Spinal cord (tissue), 10 donors: ENCODE data around the gene KIF21B. TPM values are rescaled to one million over a fixed set of nuclear protein-coding genes. Genes with fewer than 3 reads are reported as not detected.

Experiments used
- DNase-seq, 6 donors: peaks; one replicate each; pipeline versions ENCODE4 v3.0.0 to v3.0.0-alpha.2; 2013 to 2015; ENCODE audit warnings: low spot score in 6 of 6, low read depth in 4 of 6
- H3K27ac ChIP-seq: one replicate; pipeline ENCODE4 v1.5.1; 2013; ENCODE audit warnings: low read depth, low read length, control low read depth
- H3K27me3 ChIP-seq: one replicate; pipeline ENCODE4 v1.6.1; 2013; ENCODE audit warnings: low read length; ENCODE audit not compliant: control insufficient read depth, insufficient read depth
- H3K36me3 ChIP-seq: one replicate; pipeline ENCODE4 v1.6.1; 2013; ENCODE audit warnings: low read length; ENCODE audit not compliant: control insufficient read depth, insufficient read depth
- H3K4me1 ChIP-seq: one replicate; pipeline ENCODE4 v1.6.1; 2013; ENCODE audit warnings: low read length; ENCODE audit not compliant: control insufficient read depth, insufficient read depth
- H3K4me3 ChIP-seq: one replicate; pipeline ENCODE4 v1.5.1; 2013; ENCODE audit warnings: low read depth, low read length, control low read depth
- H3K9me3 ChIP-seq: one replicate; pipeline ENCODE4 v1.6.1; 2013; ENCODE audit warnings: low read length; ENCODE audit not compliant: control insufficient read depth, insufficient read depth
- whole genome bisulfite sequencing: methylation state at CpG from one replicate; pipeline ENCODE4 v1.1.5; 2013; ENCODE audit warnings: missing lambda C conversion rate; ENCODE audit not compliant: insufficient coverage; 5-methylcytosine and 5-hydroxymethylcytosine counted together
- long read RNA-seq, 4 donors: transcript quantifications; one replicate each; lab custom pipeline, GENCODE V29; 2026
- polyA plus RNA-seq, 2 donors: library from polyadenylated mRNA; unstranded; fragments of 120-200 nt; gene quantifications; one replicate each; pipeline ENCODE4 v1.2.1, GENCODE V29; 2013; ENCODE audit not compliant: insufficient read length in 2 of 2
- total RNA-seq, 2 donors: library from RNA; depleted of rRNA in 1 of 2; stranded (reverse); fragments of 120-200 nt in 1 of 2; fragments of >200 nt in 1 of 2; gene quantifications; one replicate each; pipeline versions ENCODE4 v1.2.3 to v1.2.4, GENCODE V29; 2013 to 2014
- donor health status: healthy.

The KIF21B gene
- total RNA-seq: 10 to 100 TPM; 29.9 to 37.8 TPM
- 100 to 1,000 TPM; 102 to 104 TPM for polyA plus RNA-seq
- long read RNA-seq, donor 1, full-length matches to known transcripts: 2 of 15 reads
- long read RNA-seq, donor 1, partial matches to known transcripts: 13 of 15 reads
- long read RNA-seq, donor 1, other reads (novel, unspliced or antisense): 0 of 15 reads
- long read RNA-seq, donor 2, full-length matches to known transcripts: 1 of 6 reads
- long read RNA-seq, donor 2, partial matches to known transcripts: 5 of 6 reads
- long read RNA-seq, donor 2, other reads (novel, unspliced or antisense): 0 of 6 reads
- long read RNA-seq, donor 3, partial matches to known transcripts: 5 of 5 reads
- long read RNA-seq, donor 3, other reads (novel, unspliced or antisense): 0 of 5 reads
- long read RNA-seq, donor 4, full-length matches to known transcripts: 1 of 1 reads
- long read RNA-seq, donor 4, partial matches to known transcripts: 0 of 1 reads
- long read RNA-seq, donor 4, other reads (novel, unspliced or antisense): 0 of 1 reads

- H3K36me3 ChIP-seq: peaks cover 12% of the 10 kb centered on the region
- no peaks in the 10 kb centered on the region for H3K9me3 ChIP-seq
- DNase-seq: peak in 4 of 6 donors; percentile 76 to 97 (median 91)
- peak within 1 kb of the TSS; percentile 63 for H3K27ac ChIP-seq
- peak within 1 kb of the TSS; percentile 65 for H3K4me3 ChIP-seq
- peaks cover 2% of the 10 kb centered on the region for H3K27me3 ChIP-seq
- WGBS: under 1% methylated on average over 35 of the region's 53 CpGs
- H3K4me1 ChIP-seq: peaks cover 70% of the 10 kb centered on the region
These were observed at the start of gene KIF21B for GRCh38 chr1:201023517-201023902. KIF21B (minus strand) TSS chr1:201023714; CDS start chr1:201023383, 331 bp downstream.

- H3K9me3 ChIP-seq: no peaks in the 10 kb centered on the region
- 91% methylated on average over 5 of the region's 6 CpGs for WGBS
- no peak overlapping the region for H3K27ac ChIP-seq
- no peak overlapping the region for H3K4me3 ChIP-seq
- peaks cover 7% of the 10 kb centered on the region for H3K4me1 ChIP-seq
- H3K36me3 ChIP-seq: no peaks in the 10 kb centered on the region
- no peak for DNase-seq
- no peaks in the 10 kb centered on the region for H3K27me3 ChIP-seq
These were observed 49.4 kb upstream of the KIF21B start for GRCh38 chr1:201072922-201073321.

- WGBS: 72% methylated on average over 4 of the region's 5 CpGs
- Histone ChIP-seq H3K4me3 (no peak overlapping the region), H3K27me3 (no peaks in the 10 kb centered on the region), H3K9me3 (no peaks in the 10 kb centered on the region), H3K27ac (no peak overlapping the region), H3K36me3 (no peaks in the 10 kb centered on the region), H3K4me1 (peaks cover 4% of the 10 kb centered on the region)
- no peak for DNase-seq
These were observed 48.6 kb upstream of the KIF21B start for GRCh38 chr1:201072149-201072548.

- Histone ChIP-seq H3K36me3 (no peaks in the 10 kb centered on the region), H3K9me3 (no peaks in the 10 kb centered on the region), H3K27ac (no peak overlapping the region), H3K27me3 (no peaks in the 10 kb centered on the region), H3K4me1 (peaks cover 2% of the 10 kb centered on the region), H3K4me3 (no peak overlapping the region)
- WGBS: 96% methylated on average over 2 of the region's 3 CpGs
- no peak for DNase-seq
These were observed 46.1 kb upstream of the KIF21B start for GRCh38 chr1:201069636-201070035.

- H3K27ac ChIP-seq: no peak overlapping the region
- 52% methylated on average over 4 of the region's 4 CpGs for WGBS
These were observed 45.5 kb upstream of the KIF21B start for GRCh38 chr1:201068976-201069375.

GRCh38 chr1:201066986-201067385 is 43.5 kb upstream of the KIF21B start:
- Histone ChIP-seq H3K4me1 (peaks cover 15% of the 10 kb centered on the region), H3K4me3 (no peak overlapping the region), H3K27ac (no peak overlapping the region), H3K36me3 (no peaks in the 10 kb centered on the region), H3K9me3 (no peaks in the 10 kb centered on the region), H3K27me3 (no peaks in the 10 kb centered on the region)
- DNase-seq: no peak
- WGBS: 96% methylated on average over 4 of the region's 4 CpGs

More at GRCh38 chr1:201068976-201069375, 45.5 kb upstream of the KIF21B start:
- Histone ChIP-seq H3K9me3 (no peaks in the 10 kb centered on the region), H3K36me3 (no peaks in the 10 kb centered on the region), H3K27me3 (no peaks in the 10 kb centered on the region), H3K4me3 (no peak overlapping the region), H3K4me1 (peaks cover 6% of the 10 kb centered on the region)
- DNase-seq: no peak

- DNase-seq: no peak
- Histone ChIP-seq H3K27ac (no peak overlapping the region), H3K36me3 (no peaks in the 10 kb centered on the region), H3K4me1 (peaks cover 15% of the 10 kb centered on the region), H3K4me3 (no peak overlapping the region), H3K9me3 (no peaks in the 10 kb centered on the region), H3K27me3 (no peaks in the 10 kb centered on the region)
- WGBS: 95% methylated on average over 10 of the region's 10 CpGs
These were observed 42.2 kb upstream of the KIF21B start for GRCh38 chr1:201065686-201066085.

GRCh38 chr1:201064806-201065205 is 41.3 kb upstream of the KIF21B start:
- 80% methylated on average over 6 of the region's 8 CpGs for WGBS
- Histone ChIP-seq H3K27ac (no peak overlapping the region), H3K36me3 (no peaks in the 10 kb centered on the region), H3K4me1 (peaks cover 15% of the 10 kb centered on the region), H3K9me3 (no peaks in the 10 kb centered on the region), H3K27me3 (no peaks in the 10 kb centered on the region), H3K4me3 (no peak overlapping the region)
- DNase-seq: no peak

- DNase-seq: no peak
- 100% methylated on average over 3 of the region's 7 CpGs for WGBS
- no peak overlapping the region for H3K27ac ChIP-seq
- H3K9me3 ChIP-seq: no peaks in the 10 kb centered on the region
- no peaks in the 10 kb centered on the region for H3K27me3 ChIP-seq
- H3K4me1 ChIP-seq: peaks cover 15% of the 10 kb centered on the region
- no peak overlapping the region for H3K4me3 ChIP-seq
- no peaks in the 10 kb centered on the region for H3K36me3 ChIP-seq
These were observed 39.6 kb upstream of the KIF21B start for GRCh38 chr1:201063145-201063544.
